ENCODE data around the gene SEPTIN12. TPM values are rescaled to one million over a fixed set of nuclear protein-coding genes. Genes with fewer than 3 reads are reported as not detected.

The SEPTIN12 gene
- total and polyA plus RNA-seq, 3 donors from 2014 or later: 61.0 to 310 (median 68.1) TPM

DNA sequence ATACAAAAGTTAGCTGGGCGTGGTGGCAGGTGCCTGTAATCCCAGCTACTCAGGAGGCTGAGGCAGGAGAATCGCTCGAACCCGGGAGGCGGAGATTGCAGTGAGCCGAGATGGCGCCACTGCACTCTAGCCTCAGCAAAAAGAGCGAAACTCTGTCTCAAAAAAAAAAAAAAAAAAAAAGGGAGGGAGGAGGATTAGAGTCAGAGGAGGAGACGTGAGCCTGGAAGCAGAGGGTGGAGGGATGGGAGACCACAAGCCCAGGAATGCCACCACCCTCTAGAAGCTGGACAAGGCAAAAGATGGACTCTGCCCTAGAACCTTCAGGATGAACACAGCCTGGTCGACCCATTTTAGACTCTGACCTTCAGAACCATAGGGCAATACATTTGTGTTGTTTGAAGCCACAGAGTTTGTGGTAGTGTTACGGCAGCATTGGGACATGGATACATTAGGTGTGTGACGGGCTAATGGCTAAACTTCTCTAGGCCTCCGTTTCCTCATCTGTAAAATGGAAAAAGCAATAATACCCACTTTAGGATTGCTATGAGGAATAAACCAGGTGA, 4.9 kb upstream of the SEPTIN12 start:
- Histone ChIP-seq H3K9me3 (no peaks in the 10 kb centered on the region), H3K4me1 (no peaks in the 10 kb centered on the region), H3K27ac (no peak overlapping the region), H3K36me3 (ENCODE audit: low read depth, missing control alignments) (no peaks in the 10 kb centered on the region), H3K4me3 (no peak overlapping the region), H3K27me3 (no peaks in the 10 kb centered on the region)
- no peak for TF ChIP-seq POLR2A (IDR thresholded peaks at IDR 0.05)
- TF ChIP-seq, protein P1, sequence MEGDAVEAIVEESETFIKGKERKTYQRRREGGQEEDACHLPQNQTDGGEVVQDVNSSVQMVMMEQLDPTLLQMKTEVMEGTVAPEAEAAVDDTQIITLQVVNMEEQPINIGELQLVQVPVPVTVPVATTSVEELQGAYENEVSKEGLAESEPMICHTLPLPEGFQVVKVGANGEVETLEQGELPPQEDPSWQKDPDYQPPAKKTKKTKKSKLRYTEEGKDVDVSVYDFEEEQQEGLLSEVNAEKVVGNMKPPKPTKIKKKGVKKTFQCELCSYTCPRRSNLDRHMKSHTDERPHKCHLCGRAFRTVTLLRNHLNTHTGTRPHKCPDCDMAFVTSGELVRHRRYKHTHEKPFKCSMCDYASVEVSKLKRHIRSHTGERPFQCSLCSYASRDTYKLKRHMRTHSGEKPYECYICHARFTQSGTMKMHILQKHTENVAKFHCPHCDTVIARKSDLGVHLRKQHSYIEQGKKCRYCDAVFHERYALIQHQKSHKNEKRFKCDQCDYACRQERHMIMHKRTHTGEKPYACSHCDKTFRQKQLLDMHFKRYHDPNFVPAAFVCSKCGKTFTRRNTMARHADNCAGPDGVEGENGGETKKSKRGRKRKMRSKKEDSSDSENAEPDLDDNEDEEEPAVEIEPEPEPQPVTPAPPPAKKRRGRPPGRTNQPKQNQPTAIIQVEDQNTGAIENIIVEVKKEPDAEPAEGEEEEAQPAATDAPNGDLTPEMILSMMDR (IDR thresholded peaks at IDR 0.05): no peak
- no peak for DNase-seq
- intact Hi-C loops (cut with DNase I; ENCODE audit: low total_unique reads): no loop called here
- WGBS, 2 donors: 81 to 84% methylated on average over 13 of the region's 13 CpGs

DNA sequence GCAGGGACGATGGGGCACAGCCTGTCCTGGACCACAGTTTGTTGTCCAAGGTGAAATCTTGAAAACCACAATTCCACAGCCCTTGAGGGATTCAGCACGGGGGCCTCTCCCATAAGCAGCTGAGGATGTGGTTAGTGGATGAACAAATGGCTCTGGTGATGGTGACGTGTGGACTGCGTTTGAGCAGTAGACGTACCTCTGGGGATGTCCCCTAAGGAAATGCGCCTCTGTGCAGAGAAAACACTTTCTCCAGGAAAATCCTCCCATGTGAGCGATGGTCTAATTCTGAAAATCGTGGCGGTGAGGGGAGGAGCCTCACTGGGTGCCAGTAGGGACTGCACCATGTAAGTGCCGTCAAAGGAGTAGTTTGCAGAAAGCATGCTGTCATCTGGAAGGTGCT, 2.7 kb upstream of the SEPTIN12 start:
- WGBS, 2 donors: 86 to 89% methylated on average over 10 of the region's 10 CpGs
- no peaks in the 10 kb centered on the region for H3K4me1 ChIP-seq
- no peak overlapping the region for H3K4me3 ChIP-seq
- no peaks in the 10 kb centered on the region for H3K27me3 ChIP-seq
- H3K36me3 ChIP-seq (ENCODE audit: low read depth, missing control alignments): no peaks in the 10 kb centered on the region
- H3K27ac ChIP-seq: no peak overlapping the region
- no peak for DNase-seq
- TF ChIP-seq, protein P1 (IDR thresholded peaks at IDR 0.05): no peak
- no peak for TF ChIP-seq POLR2A (IDR thresholded peaks at IDR 0.05)
- intact Hi-C loops (cut with DNase I; ENCODE audit: low total_unique reads): no loop called here
- H3K9me3 ChIP-seq: no peaks in the 10 kb centered on the region

DNA sequence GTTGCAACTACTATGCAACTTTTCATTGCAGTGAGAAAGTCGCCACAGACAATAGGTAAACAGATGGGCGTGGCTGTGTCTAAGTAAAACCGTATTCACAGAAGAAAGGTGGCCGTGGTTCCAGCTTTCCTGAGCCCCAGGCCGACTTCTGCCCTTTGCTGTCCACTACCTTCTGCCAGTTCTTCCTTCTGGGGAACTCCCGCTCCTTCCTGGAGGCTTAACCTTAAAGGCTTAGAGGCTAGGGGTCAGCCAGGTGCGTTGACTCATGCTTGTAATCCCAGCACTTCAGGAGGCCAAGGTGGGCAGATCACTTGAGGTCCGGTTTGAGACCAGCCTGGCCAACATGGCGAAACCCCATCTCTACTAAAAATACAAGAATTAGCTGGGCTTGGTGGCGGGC, 2.1 kb upstream of the SEPTIN12 start:
- no peak for DNase-seq
- intact Hi-C loops (cut with DNase I; ENCODE audit: low total_unique reads): no loop called here
- Histone ChIP-seq H3K9me3 (no peaks in the 10 kb centered on the region), H3K4me1 (no peaks in the 10 kb centered on the region), H3K27me3 (no peaks in the 10 kb centered on the region), H3K36me3 (ENCODE audit: low read depth, missing control alignments) (no peaks in the 10 kb centered on the region), H3K4me3 (no peak overlapping the region), H3K27ac (no peak overlapping the region)
- TF ChIP-seq POLR2A (IDR thresholded peaks at IDR 0.05): no peak
- TF ChIP-seq, protein P1 (IDR thresholded peaks at IDR 0.05): no peak
- 91 to 92% methylated on average over 10 of the region's 10 CpGs for WGBS, 2 donors

DNA sequence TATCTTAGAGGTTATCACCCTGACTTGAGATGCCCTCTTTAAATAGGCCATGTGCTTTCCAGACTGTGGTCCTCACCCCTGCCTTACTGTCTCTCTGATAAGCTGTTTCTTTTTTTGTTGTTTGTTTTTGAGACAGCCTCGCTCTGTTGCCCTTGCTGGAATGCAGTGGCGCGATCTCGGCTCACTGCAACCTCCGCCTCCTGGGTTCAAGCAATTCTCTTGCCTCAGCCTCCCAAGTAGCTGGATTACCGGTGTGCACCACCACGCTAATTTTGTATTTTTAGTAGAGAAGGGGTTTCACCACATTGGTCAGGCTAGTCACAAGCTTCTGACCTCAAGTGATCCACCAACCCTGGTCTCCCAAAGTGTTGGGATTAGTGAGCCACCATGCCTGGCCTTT, 765 bp upstream of the SEPTIN12 start:
- intact Hi-C loops (cut with DNase I; ENCODE audit: low total_unique reads): no loop called here
- Histone ChIP-seq H3K36me3 (ENCODE audit: low read depth, missing control alignments) (no peaks in the 10 kb centered on the region), H3K27ac (no peak overlapping the region), H3K4me3 (no peak overlapping the region), H3K4me1 (no peaks in the 10 kb centered on the region), H3K9me3 (no peaks in the 10 kb centered on the region), H3K27me3 (no peaks in the 10 kb centered on the region)
- 85 to 86% methylated on average over 7 of the region's 7 CpGs for WGBS, 2 donors
- no peak for DNase-seq
- no peak for TF ChIP-seq POLR2A (IDR thresholded peaks at IDR 0.05)
- TF ChIP-seq, protein P1 (IDR thresholded peaks at IDR 0.05): no peak

DNA sequence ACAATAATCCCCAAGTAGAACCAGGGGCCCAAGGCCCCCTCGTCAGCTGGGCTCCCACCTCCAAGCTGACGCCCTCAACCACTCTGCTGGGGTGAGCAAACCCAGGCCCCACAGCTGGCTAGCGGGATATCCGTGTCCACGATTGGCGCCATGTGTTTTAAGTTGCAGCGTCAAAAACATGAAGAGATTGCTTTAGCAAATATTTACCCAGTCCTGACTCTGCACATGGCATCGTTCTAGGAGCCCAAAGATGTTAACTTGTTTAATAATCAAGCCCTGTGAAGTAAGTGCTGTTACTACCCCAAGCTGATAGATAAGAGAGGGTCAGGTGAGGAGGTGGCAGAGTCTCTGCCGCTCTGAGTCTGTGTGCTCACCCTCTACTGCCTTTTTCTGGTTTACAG, 344 bp upstream of the SEPTIN12 start:
- H3K36me3 ChIP-seq (ENCODE audit: low read depth, missing control alignments): no peaks in the 10 kb centered on the region
- 81 to 84% methylated on average over 9 of the region's 9 CpGs for WGBS, 2 donors
- H3K4me1 ChIP-seq: no peaks in the 10 kb centered on the region
- TF ChIP-seq POLR2A (IDR thresholded peaks at IDR 0.05): no peak
- TF ChIP-seq, protein P1 (IDR thresholded peaks at IDR 0.05): no peak
- DNase-seq: no peak
- no peak overlapping the region for H3K4me3 ChIP-seq
- no peak overlapping the region for H3K27ac ChIP-seq
- intact Hi-C loops (cut with DNase I; ENCODE audit: low total_unique reads): no loop called here
- no peaks in the 10 kb centered on the region for H3K27me3 ChIP-seq
- H3K9me3 ChIP-seq: no peaks in the 10 kb centered on the region

Data from testis (tissue), 3 donors.